ENCODE measurements around the gene CCDC43. TPM values are rescaled to one million over a fixed set of nuclear protein-coding genes. Genes with fewer than 3 reads are reported as not detected.

CCDC43 gene
- polyA plus RNA-seq, 4 donors: 8.1 to 26.0 (median 15.9) TPM

DNA sequence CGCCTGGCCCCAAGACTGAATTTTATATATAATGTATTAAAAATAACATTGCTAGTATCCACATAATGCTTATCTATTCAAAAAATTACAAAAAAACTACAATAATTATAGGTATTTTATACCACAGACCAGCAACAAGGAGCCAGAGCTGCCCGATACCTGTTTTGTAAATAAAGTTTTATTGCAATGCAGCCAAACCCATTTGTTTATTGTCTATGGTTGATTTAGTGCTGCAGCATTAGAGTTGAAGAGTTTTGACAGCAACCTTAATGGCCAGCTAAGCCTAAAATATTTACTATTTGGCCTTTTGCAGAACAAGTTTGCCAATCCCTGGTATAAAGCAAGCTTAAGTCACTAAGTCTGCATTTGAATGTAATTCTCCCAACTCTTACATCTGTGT is 27.7 kb downstream of the CCDC43 start:
- Histone ChIP-seq H3K4me3 (ENCODE audit: low read depth in 1 of 3, low read length in 3 of 3) (no peak overlapping the region), H3K36me3 (ENCODE audit: control insufficient read depth in 3 of 3, insufficient read depth in 2 of 3, low read depth in 1 of 3, low read length in 3 of 3) (no peaks in the 10 kb centered on the region), H3K9me3 (ENCODE audit: control insufficient read depth in 2 of 2, insufficient read depth in 1 of 2, low read depth in 1 of 2, low read length in 1 of 2) (no peaks in the 10 kb centered on the region), H3K27ac (ENCODE audit: low read depth in 1 of 3, low read length in 2 of 3) (no peak overlapping the region), H3K4me1 (ENCODE audit: control insufficient read depth in 3 of 3, insufficient read depth in 2 of 3, low read depth in 1 of 3, low read length in 2 of 3) (peaks cover 0 to 2% (median 0%) of the 10 kb centered on the region in 3 donors), H3K27me3 (ENCODE audit: control insufficient read depth in 3 of 3, insufficient read depth in 3 of 3, low read length in 3 of 3) (peaks cover 0 to 18% (median 7%) of the 10 kb centered on the region in 3 donors)
- 95 to 96% (median 95%) methylated on average over 2 of the region's 2 CpGs for WGBS, 3 donors
- FAIRE-seq: no peak
- no peak for DNase-seq

DNA sequence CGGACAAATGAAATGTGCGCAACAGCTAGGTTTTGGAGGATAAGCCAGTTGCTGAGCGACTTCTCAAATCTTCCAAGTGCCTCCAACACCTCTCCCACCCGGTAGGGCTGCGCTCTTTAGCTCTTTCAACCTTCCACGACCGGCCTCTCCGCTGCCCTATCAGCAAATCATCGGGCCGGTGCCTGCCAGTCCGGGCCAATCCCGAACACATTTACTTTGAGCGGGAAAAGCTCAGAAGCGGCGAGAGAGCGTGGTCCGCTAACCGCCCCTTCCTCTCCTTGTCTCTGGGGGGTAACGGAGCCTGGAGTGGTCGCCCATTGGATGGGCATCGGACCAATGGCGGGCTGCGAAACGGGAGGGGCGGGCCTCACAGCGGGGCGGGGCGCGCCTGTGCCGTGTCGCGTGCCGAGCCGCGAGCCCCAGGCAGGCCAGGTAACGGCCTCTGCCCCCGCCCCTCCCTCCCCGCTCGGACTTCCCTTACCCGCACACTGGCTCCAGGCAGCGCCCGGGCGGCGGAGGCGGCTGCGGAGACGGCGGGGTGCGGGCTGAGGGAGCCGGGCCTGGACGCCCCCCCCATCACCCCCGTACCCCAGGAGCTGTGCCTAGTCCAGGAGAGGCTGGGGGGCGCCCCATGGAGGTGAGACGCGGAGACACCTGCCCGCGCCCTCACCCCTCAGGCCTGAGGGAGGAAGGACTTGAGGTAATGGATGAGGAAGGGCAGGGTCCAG is 33.4 kb downstream of the CCDC43 start, which contains the start of gene MEIOC:
Gene MEIOC (plus strand): TSS at position 486 of the 728 bp plus-strand sequence. CDS start 146 bp downstream, at position 632.
- Histone ChIP-seq H3K27me3 (ENCODE audit: control insufficient read depth in 3 of 3, insufficient read depth in 3 of 3, low read length in 3 of 3) (peaks cover 0 to 46% (median 22%) of the 10 kb centered on the region in 3 donors), H3K36me3 (ENCODE audit: control insufficient read depth in 3 of 3, insufficient read depth in 2 of 3, low read depth in 1 of 3, low read length in 3 of 3) (no peaks in the 10 kb centered on the region), H3K9me3 (ENCODE audit: control insufficient read depth in 2 of 2, insufficient read depth in 1 of 2, low read depth in 1 of 2, low read length in 1 of 2) (peaks cover 0 to 7% of the 10 kb centered on the region in 2 donors), H3K4me1 (ENCODE audit: control insufficient read depth in 3 of 3, insufficient read depth in 2 of 3, low read depth in 1 of 3, low read length in 2 of 3) (peaks cover 0 to 2% (median 0%) of the 10 kb centered on the region in 3 donors), H3K27ac (ENCODE audit: low read depth in 1 of 3, low read length in 2 of 3) (no peak within 1 kb of the TSS), H3K4me3 (ENCODE audit: low read depth in 1 of 3, low read length in 3 of 3) (peak within 1 kb of the TSS in 1 of 3 donors; percentile 17)
- DNase-seq (peak; percentile 18 to 30), FAIRE-seq (no peak)
- 8 to 28% (median 15%) methylated on average over 29 to 57 of the region's 57 CpGs for WGBS, 3 donors

DNA sequence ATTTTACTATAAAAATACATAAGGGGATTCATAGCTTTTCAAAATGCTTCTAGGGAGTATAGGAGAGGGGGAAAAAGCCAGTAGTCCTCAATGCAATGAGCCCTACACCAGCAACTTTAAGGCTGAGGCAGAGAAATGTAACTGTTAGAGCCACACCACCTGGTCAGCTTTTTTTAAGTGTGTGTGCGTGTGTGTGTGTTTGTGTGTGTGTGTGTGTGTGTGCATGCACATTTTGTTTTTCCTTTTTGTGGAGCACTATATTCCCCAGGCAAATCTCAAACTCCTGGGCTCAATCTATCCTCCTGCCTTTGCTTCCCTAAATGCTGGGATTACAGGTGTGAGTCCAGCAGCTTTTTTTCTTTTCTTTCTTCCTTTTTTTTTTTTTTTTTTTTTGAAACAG is 35.6 kb downstream of the CCDC43 start:
- Histone ChIP-seq H3K27me3 (ENCODE audit: control insufficient read depth in 3 of 3, insufficient read depth in 3 of 3, low read length in 3 of 3) (peaks cover 0 to 46% (median 23%) of the 10 kb centered on the region in 3 donors), H3K4me3 (ENCODE audit: low read depth in 1 of 3, low read length in 3 of 3) (no peak overlapping the region), H3K36me3 (ENCODE audit: control insufficient read depth in 3 of 3, insufficient read depth in 2 of 3, low read depth in 1 of 3, low read length in 3 of 3) (no peaks in the 10 kb centered on the region), H3K9me3 (ENCODE audit: control insufficient read depth in 2 of 2, insufficient read depth in 1 of 2, low read depth in 1 of 2, low read length in 1 of 2) (peaks cover 0 to 7% of the 10 kb centered on the region in 2 donors), H3K4me1 (ENCODE audit: control insufficient read depth in 3 of 3, insufficient read depth in 2 of 3, low read depth in 1 of 3, low read length in 2 of 3) (peaks cover 0 to 2% (median 0%) of the 10 kb centered on the region in 3 donors), H3K27ac (ENCODE audit: low read depth in 1 of 3, low read length in 2 of 3) (no peak overlapping the region)
- FAIRE-seq (no peak), DNase-seq (no peak)
- 60 to 71% (median 71%) methylated on average over 1 of the region's 1 CpG for WGBS, 3 donors

DNA sequence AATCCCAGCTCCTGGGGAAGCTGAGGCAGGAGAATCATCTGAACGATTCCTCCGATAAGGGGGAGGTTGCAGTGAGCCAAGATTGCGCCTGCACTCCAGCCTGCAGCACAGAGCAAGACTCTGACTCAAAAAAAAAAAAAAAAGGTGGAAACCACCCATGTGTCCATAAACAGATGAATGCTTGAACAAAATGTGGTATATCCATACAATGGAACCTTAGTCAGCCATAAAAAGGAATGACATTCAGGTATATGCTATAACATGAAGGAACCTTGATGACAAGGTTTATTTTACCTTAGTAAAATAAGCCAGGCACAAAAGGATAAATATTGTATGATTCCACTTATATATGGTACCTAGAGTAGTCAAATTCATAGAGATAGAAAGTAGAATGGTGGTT is 36.2 kb downstream of the CCDC43 start:
- FAIRE-seq: no peak
- H3K4me1 ChIP-seq (ENCODE audit: control insufficient read depth in 3 of 3, insufficient read depth in 2 of 3, low read depth in 1 of 3, low read length in 2 of 3): peaks cover 0 to 2% (median 0%) of the 10 kb centered on the region in 3 donors
- H3K36me3 ChIP-seq (ENCODE audit: control insufficient read depth in 3 of 3, insufficient read depth in 2 of 3, low read depth in 1 of 3, low read length in 3 of 3): no peaks in the 10 kb centered on the region
- peaks cover 0 to 7% of the 10 kb centered on the region in 2 donors for H3K9me3 ChIP-seq (ENCODE audit: control insufficient read depth in 2 of 2, insufficient read depth in 1 of 2, low read depth in 1 of 2, low read length in 1 of 2)
- 92 to 94% (median 92%) methylated on average over 3 of the region's 3 CpGs for WGBS, 3 donors
- H3K27ac ChIP-seq (ENCODE audit: low read depth in 1 of 3, low read length in 2 of 3): no peak overlapping the region
- H3K27me3 ChIP-seq (ENCODE audit: control insufficient read depth in 3 of 3, insufficient read depth in 3 of 3, low read length in 3 of 3): peaks cover 0 to 47% (median 23%) of the 10 kb centered on the region in 3 donors
- no peak for DNase-seq
- no peak overlapping the region for H3K4me3 ChIP-seq (ENCODE audit: low read depth in 1 of 3, low read length in 3 of 3)

DNA sequence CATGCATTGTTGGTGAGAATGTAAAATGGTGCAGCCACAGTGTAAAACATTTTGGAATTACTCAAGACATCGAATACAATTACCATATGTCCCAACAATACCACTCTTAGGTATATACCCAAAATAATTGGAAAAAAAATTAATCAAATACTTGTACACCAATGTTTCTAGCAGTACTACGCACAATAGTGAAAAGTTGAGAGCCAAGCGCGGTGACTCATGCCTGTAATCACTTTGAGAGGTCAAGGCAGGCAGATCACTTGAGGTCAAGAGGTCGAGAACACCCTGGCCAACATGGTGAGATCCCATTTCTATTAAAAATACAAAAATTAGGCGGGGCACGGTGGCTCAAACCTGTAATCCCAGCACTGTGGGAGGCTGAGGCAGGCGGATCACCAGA is 36.8 kb downstream of the CCDC43 start:
- WGBS, 3 donors: 74 to 81% (median 80%) methylated on average over 8 of the region's 8 CpGs
- Histone ChIP-seq H3K9me3 (ENCODE audit: control insufficient read depth in 2 of 2, insufficient read depth in 1 of 2, low read depth in 1 of 2, low read length in 1 of 2) (peaks cover 0 to 7% of the 10 kb centered on the region in 2 donors), H3K36me3 (ENCODE audit: control insufficient read depth in 3 of 3, insufficient read depth in 2 of 3, low read depth in 1 of 3, low read length in 3 of 3) (no peaks in the 10 kb centered on the region), H3K27ac (ENCODE audit: low read depth in 1 of 3, low read length in 2 of 3) (no peak overlapping the region), H3K4me1 (ENCODE audit: control insufficient read depth in 3 of 3, insufficient read depth in 2 of 3, low read depth in 1 of 3, low read length in 2 of 3) (peaks cover 0 to 2% (median 0%) of the 10 kb centered on the region in 3 donors), H3K27me3 (ENCODE audit: control insufficient read depth in 3 of 3, insufficient read depth in 3 of 3, low read length in 3 of 3) (peaks cover 0 to 40% (median 23%) of the 10 kb centered on the region in 3 donors), H3K4me3 (ENCODE audit: low read depth in 1 of 3, low read length in 3 of 3) (no peak overlapping the region)
- DNase-seq: no peak
- FAIRE-seq: no peak

DNA sequence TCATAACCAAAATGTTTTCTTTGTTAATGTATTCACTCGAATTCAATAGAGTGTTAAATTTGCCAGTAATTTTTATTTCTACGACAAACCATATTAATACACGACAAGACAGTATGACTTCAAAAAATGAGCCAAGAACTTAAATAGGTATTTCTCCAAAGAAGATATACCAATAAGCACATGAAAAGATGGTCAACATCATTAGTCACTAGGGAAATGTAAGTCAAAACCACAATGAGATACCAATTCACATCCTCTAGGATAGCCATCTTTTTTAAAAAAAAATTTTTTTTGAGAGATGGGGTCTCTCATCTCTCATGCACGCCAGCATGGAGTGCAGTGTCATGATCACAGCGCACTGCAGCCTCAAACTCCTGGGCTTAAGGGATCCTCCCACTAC is 38.3 kb downstream of the CCDC43 start:
- Histone ChIP-seq H3K27me3 (ENCODE audit: control insufficient read depth in 3 of 3, insufficient read depth in 3 of 3, low read length in 3 of 3) (peaks cover 0 to 27% (median 15%) of the 10 kb centered on the region in 3 donors), H3K27ac (ENCODE audit: low read depth in 1 of 3, low read length in 2 of 3) (no peak overlapping the region), H3K4me1 (ENCODE audit: control insufficient read depth in 3 of 3, insufficient read depth in 2 of 3, low read depth in 1 of 3, low read length in 2 of 3) (no peaks in the 10 kb centered on the region), H3K36me3 (ENCODE audit: control insufficient read depth in 3 of 3, insufficient read depth in 2 of 3, low read depth in 1 of 3, low read length in 3 of 3) (no peaks in the 10 kb centered on the region), H3K4me3 (ENCODE audit: low read depth in 1 of 3, low read length in 3 of 3) (no peak overlapping the region), H3K9me3 (ENCODE audit: control insufficient read depth in 2 of 2, insufficient read depth in 1 of 2, low read depth in 1 of 2, low read length in 1 of 2) (peaks cover 0 to 7% of the 10 kb centered on the region in 2 donors)
- DNase-seq (no peak), FAIRE-seq (no peak)
- 81 to 83% (median 82%) methylated on average over 5 of the region's 5 CpGs for WGBS, 3 donors

DNA sequence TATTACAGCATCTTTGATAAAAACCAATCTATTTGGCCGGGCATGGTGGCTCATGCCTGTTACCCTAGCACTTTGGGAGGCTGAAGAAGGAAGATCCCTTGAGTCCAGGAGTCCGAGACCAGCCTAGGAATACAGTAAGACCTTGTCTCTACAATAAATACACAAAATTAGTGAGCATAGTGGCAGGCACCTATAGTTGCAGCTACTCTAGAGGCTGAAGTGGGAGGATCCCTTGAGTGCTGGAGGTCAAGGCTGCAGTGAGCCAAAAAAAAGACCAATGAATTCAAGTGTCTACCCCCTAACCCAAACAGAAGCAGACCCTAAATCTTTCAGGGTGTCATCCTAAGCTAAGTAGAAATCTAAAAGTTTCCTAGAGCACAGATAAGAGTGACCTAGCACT is 40.6 kb downstream of the CCDC43 start:
- Histone ChIP-seq H3K27ac (ENCODE audit: low read depth in 1 of 3, low read length in 2 of 3) (no peak overlapping the region), H3K9me3 (ENCODE audit: control insufficient read depth in 2 of 2, insufficient read depth in 1 of 2, low read depth in 1 of 2, low read length in 1 of 2) (no peaks in the 10 kb centered on the region), H3K4me3 (ENCODE audit: low read depth in 1 of 3, low read length in 3 of 3) (no peak overlapping the region), H3K4me1 (ENCODE audit: control insufficient read depth in 3 of 3, insufficient read depth in 2 of 3, low read depth in 1 of 3, low read length in 2 of 3) (no peaks in the 10 kb centered on the region), H3K27me3 (ENCODE audit: control insufficient read depth in 3 of 3, insufficient read depth in 3 of 3, low read length in 3 of 3) (peaks cover 0 to 14% (median 3%) of the 10 kb centered on the region in 3 donors), H3K36me3 (ENCODE audit: control insufficient read depth in 3 of 3, insufficient read depth in 2 of 3, low read depth in 1 of 3, low read length in 3 of 3) (no peaks in the 10 kb centered on the region)
- FAIRE-seq: no peak
- DNase-seq: no peak
- 52 to 68% (median 59%) methylated on average over 2 of the region's 2 CpGs for WGBS, 3 donors

DNA sequence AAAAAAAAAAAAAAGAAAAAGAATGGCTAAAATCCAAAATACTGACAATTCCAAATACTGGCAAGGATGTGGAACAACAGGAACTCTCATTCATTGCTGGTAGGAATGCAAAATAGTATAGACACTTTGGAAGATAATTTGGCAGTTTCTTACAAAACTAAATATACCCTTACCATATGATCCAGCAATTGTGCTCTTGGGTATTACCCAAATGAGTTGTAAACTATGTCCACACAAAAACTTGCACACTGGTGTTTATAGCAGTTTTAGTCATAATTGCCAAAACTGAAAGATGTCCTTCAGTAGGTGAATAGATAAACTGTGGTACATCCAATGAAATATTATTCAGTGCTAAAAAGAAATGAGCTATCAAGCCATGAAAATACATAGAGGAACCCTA is 41.8 kb downstream of the CCDC43 start:
- H3K4me1 ChIP-seq (ENCODE audit: control insufficient read depth in 3 of 3, insufficient read depth in 2 of 3, low read depth in 1 of 3, low read length in 2 of 3): no peaks in the 10 kb centered on the region
- DNase-seq (no peak), FAIRE-seq (no peak)

More for the DNA sequence above, 41.8 kb downstream of the CCDC43 start:
- Histone ChIP-seq H3K36me3 (ENCODE audit: control insufficient read depth in 3 of 3, insufficient read depth in 2 of 3, low read depth in 1 of 3, low read length in 3 of 3) (no peaks in the 10 kb centered on the region), H3K27ac (ENCODE audit: low read depth in 1 of 3, low read length in 2 of 3) (no peak overlapping the region), H3K4me3 (ENCODE audit: low read depth in 1 of 3, low read length in 3 of 3) (no peak overlapping the region), H3K9me3 (ENCODE audit: control insufficient read depth in 2 of 2, insufficient read depth in 1 of 2, low read depth in 1 of 2, low read length in 1 of 2) (no peaks in the 10 kb centered on the region), H3K27me3 (ENCODE audit: control insufficient read depth in 3 of 3, insufficient read depth in 3 of 3, low read length in 3 of 3) (peaks cover 0 to 10% (median 2%) of the 10 kb centered on the region in 3 donors)

Measured in small intestine (tissue), 7 donors.